Hepatocyte (in vitro differentiated cells): ENCODE results near the gene CDK14. TPM values are rescaled to one million over a fixed set of nuclear protein-coding genes. Genes with fewer than 3 reads are reported as not detected.

Experiments used
- DNase-seq: peaks from one replicate; pipeline ENCODE4 v3.0.0-alpha.2; 2016; ENCODE audit warnings: low spot score
- H2AFZ ChIP-seq: fragments of 200-600 bp; sonication (generic); 2 replicates; pipeline ENCODE4 v1.6.0; 2016; ENCODE audit warnings: antibody characterized with exemption, mild to moderate bottlenecking
- H3K27ac ChIP-seq: fragments of 200-600 bp; sonication (generic); 2 replicates; pipeline ENCODE4 v1.5.1; 2016; ENCODE audit warnings: mild to moderate bottlenecking
- H3K27me3 ChIP-seq: fragments of 200-600 bp; sonication (generic); 2 replicates; pipeline ENCODE4 v1.6.1; 2016
- H3K36me3 ChIP-seq: fragments of 200-600 bp; sonication (generic); replicated peaks from 2 replicates; pipeline ENCODE4 v1.5.1; 2016; ENCODE audit warnings: low read depth; ENCODE audit not compliant: insufficient read depth
- H3K4me1 ChIP-seq: fragments of 200-600 bp; sonication (generic); 2 replicates; pipeline ENCODE4 v1.5.1; 2016; ENCODE audit warnings: mild to moderate bottlenecking, moderate library complexity; ENCODE audit not compliant: insufficient read depth
- H3K4me2 ChIP-seq: fragments of 200-600 bp; sonication (generic); 2 replicates; pipeline ENCODE4 v1.6.0; 2016
- H3K4me3 ChIP-seq: fragments of 200-600 bp; sonication (generic); 2 replicates; pipeline ENCODE4 v1.5.1; 2016; ENCODE audit warnings: mild to moderate bottlenecking
- H3K79me2 ChIP-seq: fragments of 200-600 bp; sonication (generic); 2 replicates; pipeline ENCODE4 v1.6.0; 2017; ENCODE audit warnings: mild to moderate bottlenecking
- H3K9me2 ChIP-seq: fragments of 200-600 bp; sonication (generic); replicated peaks from 2 replicates; pipeline ENCODE4 v1.6.0; 2017; ENCODE audit warnings: mild to moderate bottlenecking; ENCODE audit not compliant: insufficient read depth
- H3K9me3 ChIP-seq: fragments of 200-600 bp; sonication (generic); 2 replicates; pipeline ENCODE4 v1.5.1; 2016; ENCODE audit warnings: low read depth, mild to moderate bottlenecking
- H4K20me1 ChIP-seq: fragments of 200-600 bp; sonication (generic); 2 replicates; pipeline ENCODE4 v1.6.0; 2016; ENCODE audit warnings: mild to moderate bottlenecking; ENCODE audit not compliant: insufficient read depth, poor library complexity, severe bottlenecking
- EZH2 ChIP-seq: fragments of 200-600 bp; sonication (generic); IDR thresholded peaks from 2 replicates; pipeline ENCODE4 v1.6.1; 2016; ENCODE audit warnings: antibody characterized with exemption, mild to moderate bottlenecking, borderline replicate concordance
- EZH2phosphoT487 ChIP-seq: fragments of 200-600 bp; sonication (generic); IDR thresholded peaks from one replicate; pipeline ENCODE4 v1.6.1; 2018; ENCODE audit warnings: antibody characterized with exemption, mild to moderate bottlenecking, low read depth, moderate library complexity; ENCODE audit not compliant: unreplicated experiment, severe bottlenecking
- WGBS: methylation state at CpG from one replicate; pipeline ENCODE4 v1.1.6; 2016; ENCODE audit warnings: low lambda C conversion rate; ENCODE audit errors: missing lambda C conversion rate; 5-methylcytosine and 5-hydroxymethylcytosine counted together
- polyA plus RNA-seq: library from polyadenylated mRNA; unstranded; fragments of >200 nt; fragmentation: Nextera tagmentation; extraction: Ambion mirVana; gene quantifications from 2 replicates; pipeline ENCODE4 v1.2.1, GENCODE V29; 2016
- total RNA-seq: library from RNA; depleted of rRNA; stranded (reverse); fragments of >200 nt; gene quantifications from 2 replicates; pipeline ENCODE4 v1.2.3, GENCODE V29; 2014
- TF ChIP-seq, protein P1 (sequence below): fragments of 200-600 bp; sonication (generic); IDR thresholded peaks from 2 replicates; pipeline ENCODE4 v1.5.1; 2016; ENCODE audit warnings: antibody characterized with exemption, mild to moderate bottlenecking; ENCODE audit not compliant: poor library complexity

The CDK14 gene
- total and polyA plus RNA-seq, 2 experiments from 2014 or later, result 8.6 to 23.5 TPM

- no peak overlapping the region for H3K4me3 ChIP-seq
- H4K20me1 ChIP-seq, result no peaks in the 10 kb centered on the region
- H3K27me3 ChIP-seq, result no peaks in the 10 kb centered on the region
- TF ChIP-seq EZH2phosphoT487, result no peak
- TF ChIP-seq, protein P1, sequence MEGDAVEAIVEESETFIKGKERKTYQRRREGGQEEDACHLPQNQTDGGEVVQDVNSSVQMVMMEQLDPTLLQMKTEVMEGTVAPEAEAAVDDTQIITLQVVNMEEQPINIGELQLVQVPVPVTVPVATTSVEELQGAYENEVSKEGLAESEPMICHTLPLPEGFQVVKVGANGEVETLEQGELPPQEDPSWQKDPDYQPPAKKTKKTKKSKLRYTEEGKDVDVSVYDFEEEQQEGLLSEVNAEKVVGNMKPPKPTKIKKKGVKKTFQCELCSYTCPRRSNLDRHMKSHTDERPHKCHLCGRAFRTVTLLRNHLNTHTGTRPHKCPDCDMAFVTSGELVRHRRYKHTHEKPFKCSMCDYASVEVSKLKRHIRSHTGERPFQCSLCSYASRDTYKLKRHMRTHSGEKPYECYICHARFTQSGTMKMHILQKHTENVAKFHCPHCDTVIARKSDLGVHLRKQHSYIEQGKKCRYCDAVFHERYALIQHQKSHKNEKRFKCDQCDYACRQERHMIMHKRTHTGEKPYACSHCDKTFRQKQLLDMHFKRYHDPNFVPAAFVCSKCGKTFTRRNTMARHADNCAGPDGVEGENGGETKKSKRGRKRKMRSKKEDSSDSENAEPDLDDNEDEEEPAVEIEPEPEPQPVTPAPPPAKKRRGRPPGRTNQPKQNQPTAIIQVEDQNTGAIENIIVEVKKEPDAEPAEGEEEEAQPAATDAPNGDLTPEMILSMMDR, result no peak
- TF ChIP-seq EZH2, result no peak
- no peaks in the 10 kb centered on the region for H3K36me3 ChIP-seq
- H3K4me2 ChIP-seq, result no peak overlapping the region
- no peaks in the 10 kb centered on the region for H3K9me3 ChIP-seq
- no peaks in the 10 kb centered on the region for H3K4me1 ChIP-seq
- WGBS, result 83% methylated on average over 2 of the region's 2 CpGs
- H3K27ac ChIP-seq, result no peak overlapping the region
- no peaks in the 10 kb centered on the region for H3K79me2 ChIP-seq
- H2AFZ ChIP-seq, result no peak overlapping the region
- no peak for DNase-seq
- H3K9me2 ChIP-seq, result no peaks in the 10 kb centered on the region
Measured at GRCh38 chr7:91025906-91026390, 429.8 kb downstream of the CDK14 start.

DNA sequence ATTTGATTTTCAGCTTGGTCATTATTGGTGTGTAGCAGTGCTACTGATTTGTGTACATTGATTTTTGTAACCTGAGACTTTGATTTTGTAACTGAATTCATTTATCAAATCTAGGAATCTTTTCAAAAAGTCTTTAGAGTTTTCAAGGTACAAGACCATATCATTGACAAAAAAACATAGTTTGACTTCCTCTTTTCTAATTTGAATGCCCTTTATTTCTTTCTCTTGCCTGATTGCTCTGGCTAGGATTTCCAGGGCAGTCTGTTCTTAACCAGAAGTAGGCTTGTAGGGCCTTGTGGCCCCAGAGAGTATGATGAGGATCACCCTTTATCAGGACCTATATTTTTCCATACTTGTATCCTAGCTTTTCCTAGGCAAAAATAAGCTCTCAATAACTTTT, 433.6 kb downstream of the CDK14 start:
- Histone ChIP-seq H3K27ac (no peak overlapping the region), H3K9me2 (no peaks in the 10 kb centered on the region), H3K4me2 (no peak overlapping the region), H3K79me2 (no peaks in the 10 kb centered on the region), H3K9me3 (no peaks in the 10 kb centered on the region), H3K27me3 (no peaks in the 10 kb centered on the region), H3K4me1 (no peaks in the 10 kb centered on the region), H4K20me1 (no peaks in the 10 kb centered on the region), H2AFZ (no peak overlapping the region), H3K4me3 (no peak overlapping the region), H3K36me3 (no peaks in the 10 kb centered on the region)
- DNase-seq, result no peak
- TF ChIP-seq, protein P1, result no peak
- no peak for TF ChIP-seq EZH2phosphoT487
- TF ChIP-seq EZH2, result no peak

GRCh38 chr7:91030680-91031380, 434.7 kb downstream of the CDK14 start:
- TF ChIP-seq EZH2 (no peak), EZH2phosphoT487 (no peak)
- TF ChIP-seq, protein P1, result no peak
- 83% methylated on average over 5 of the region's 5 CpGs for WGBS

More at GRCh38 chr7:91030680-91031380, 434.7 kb downstream of the CDK14 start:
- Histone ChIP-seq H3K27ac (no peak overlapping the region), H3K4me3 (no peak overlapping the region), H3K79me2 (no peaks in the 10 kb centered on the region), H3K4me1 (no peaks in the 10 kb centered on the region), H4K20me1 (no peaks in the 10 kb centered on the region), H3K4me2 (no peak overlapping the region), H3K9me2 (no peaks in the 10 kb centered on the region), H3K9me3 (no peaks in the 10 kb centered on the region), H3K36me3 (no peaks in the 10 kb centered on the region), H3K27me3 (no peaks in the 10 kb centered on the region), H2AFZ (no peak overlapping the region)
- no peak for DNase-seq
